ENCODE measurements around the gene KIAA1755. TPM values are rescaled to one million over a fixed set of nuclear protein-coding genes. Genes with fewer than 3 reads are reported as not detected.

The KIAA1755 gene
- total and polyA plus RNA-seq, 9 of the 15 experiments (the other 6 are each of a cell fraction or from before 2014, with no cell fraction given), result not detected

GRCh38 chr20:38184101-38184500 is 76.4 kb downstream of the KIAA1755 start:
- Histone ChIP-seq H3K4me3 (no peak overlapping the region), H3K27me3 (ENCODE audit: control insufficient read depth in 2 of 2, insufficient read depth in 2 of 2, low read length in 2 of 2) (peaks cover 26 to 41% of the 10 kb centered on the region in 2 experiments; a peak in 4 of 5 replicates), H3K27ac (ENCODE audit: extremely low read depth, low read depth, low read length) (no peak overlapping the region), H3K4me2 (ENCODE audit: insufficient read depth, low read length) (no peak overlapping the region), H3K4me1 (replicated peaks in 1 of 2; ENCODE audit: control insufficient read depth in 2 of 2, insufficient read depth in 2 of 2, low read length in 2 of 2) (no peaks in the 10 kb centered on the region), H3K79me2 (ENCODE audit: control insufficient read depth, insufficient read depth, low read length) (no peaks in the 10 kb centered on the region), H4K20me1 (replicated peaks; ENCODE audit: control insufficient read depth, insufficient read depth, low read length) (peaks cover 3% of the 10 kb centered on the region; the same call in 1 of the 2 replicates), H3K9me1 (ENCODE audit: control insufficient read depth, insufficient read depth, low read length) (no peaks in the 10 kb centered on the region), H3K9ac (ENCODE audit: insufficient read depth in 1 of 2, low read depth in 2 of 2, low read length in 2 of 2) (no peak overlapping the region), H2AFZ (ENCODE audit: low read depth, low read length) (no peak overlapping the region), H3K36me3 (ENCODE audit: control insufficient read depth, insufficient read depth, low read length) (no peaks in the 10 kb centered on the region), H3K9me3 (replicated peaks; ENCODE audit: control insufficient read depth, insufficient read depth, low read depth, low read length) (no peaks in the 10 kb centered on the region)
- CTCF ChIA-PET (ENCODE audit: low intra/inter-chr PET ratio), result no interaction called here
- POLR2A ChIA-PET, result interaction anchor here (0.5 kb wide), 1 partner anchor 11 kb away, joined by 3 read pairs; no protein-coding TSS in a partner anchor
- in situ Hi-C loops (cut with MboI) (no loop called here), intact Hi-C loops (cut with micrococcal nuclease) (no loop called here)
- WGBS (ENCODE audit: insufficient coverage, low coverage, missing lambda C conversion rate), result 7% methylated on average over 8 of the region's 8 CpGs
- ATAC-seq (no peak), DNase-seq (ENCODE audit: extremely low read depth in 1 of 4, low spot score in 3 of 4) (peak in 1 of 4 experiments; percentile 37), FAIRE-seq (no peak)
- BruUV-seq (replicated peaks), result no TSS peak
- TF ChIP-seq CXXC5 (CRISPR knock-in tag; IDR thresholded peaks at IDR 0.05) (0 out of 2 replicates have a peak, but pooled peaks have one; percentile 25), YBX1 (IDR thresholded peaks at IDR 0.05) (no peak), NCOR1 (IDR thresholded peaks at IDR 0.05) (no peak), ZC3H8 (IDR thresholded peaks at IDR 0.05) (no peak), CBX8 (IDR thresholded peaks at IDR 0.05; ENCODE audit: borderline replicate concordance, extremely low read depth, low read depth, low read length, poor library complexity, severe bottlenecking) (no peak), ZNF717 (CRISPR knock-in tag; IDR thresholded peaks at IDR 0.05) (no peak), ATF3 (IDR thresholded peaks at IDR 0.05) (0 out of 2 replicates have a peak, but pooled peaks have one; percentile 10), ATF3 (CRISPR knock-in tag; conservative IDR thresholded peaks at IDR 0.05) (no peak), ZFP91 (CRISPR knock-in tag; IDR thresholded peaks at IDR 0.05) (no peak), PKNOX1 (IDR thresholded peaks at IDR 0.05) (peak; percentile 98), FOSL1 (tag; conservative IDR thresholded peaks at IDR 0.05) (0 out of 2 replicates have a peak, but pooled peaks have one; percentile 13), PBX2 (CRISPR knock-in tag; IDR thresholded peaks at IDR 0.05; ENCODE audit: low read depth) (peak; percentile 84), PBX2 (tag; conservative IDR thresholded peaks at IDR 0.05; ENCODE audit: low read depth) (peak; percentile 96), ZBED1 (IDR thresholded peaks at IDR 0.05) (no peak)

Data from K562 (cell line).